HG02588 (cell line): Measurements from ENCODE around the gene SLC6A12.

Experiments
- ATAC-seq: cut with Tn5 transposase; IDR thresholded peaks from one replicate; pipeline ENCODE4 v1.9.1; 2021; ENCODE audit warnings: mild to moderate bottlenecking, moderate library complexity; ENCODE audit not compliant: unreplicated experiment

SLC6A12 gene

GRCh38 chr12:180445-180844 lies 33.5 kb downstream of the SLC6A12 start:
- no peak for ATAC-seq

- ATAC-seq, result no peak
These were observed 34.1 kb downstream of the SLC6A12 start for GRCh38 chr12:179885-180284.

- ATAC-seq, result no peak
These were observed 34.6 kb downstream of the SLC6A12 start for GRCh38 chr12:179131-179884.

- no peak for ATAC-seq
These were observed 35.2 kb downstream of the SLC6A12 start for GRCh38 chr12:178829-179109.

GRCh38 chr12:177980-178828 lies 35.8 kb downstream of the SLC6A12 start:
- no peak for ATAC-seq

- no peak for ATAC-seq
These were observed 36.5 kb downstream of the SLC6A12 start for GRCh38 chr12:177336-177979.

- ATAC-seq, result no peak
These were observed 37.4 kb downstream of the SLC6A12 start for GRCh38 chr12:176321-177181.

- no peak for ATAC-seq
These were observed 38.2 kb downstream of the SLC6A12 start for GRCh38 chr12:175759-176158.

- no peak for ATAC-seq
These were observed 38.7 kb downstream of the SLC6A12 start for GRCh38 chr12:175250-175649.

- ATAC-seq, result no peak
These were observed 39.4 kb downstream of the SLC6A12 start for GRCh38 chr12:174596-174995.

GRCh38 chr12:174124-174523 lies 39.8 kb downstream of the SLC6A12 start:
- ATAC-seq, result no peak

GRCh38 chr12:172732-173161 lies 41.2 kb downstream of the SLC6A12 start:
- no peak for ATAC-seq

- no peak for ATAC-seq
These were observed 41.9 kb downstream of the SLC6A12 start for GRCh38 chr12:171743-172676.

GRCh38 chr12:171276-171675 lies 42.7 kb downstream of the SLC6A12 start:
- ATAC-seq, result no peak

GRCh38 chr12:170371-171225 lies 43.4 kb downstream of the SLC6A12 start:
- no peak for ATAC-seq

- ATAC-seq, result no peak
These were observed 44.2 kb downstream of the SLC6A12 start for GRCh38 chr12:169528-170370.

GRCh38 chr12:168763-169525 lies 45.0 kb downstream of the SLC6A12 start:
- ATAC-seq, result no peak
